K562 (cell line): ENCODE data around the gene FYB1. TPM values are rescaled to one million over a fixed set of nuclear protein-coding genes. Genes with fewer than 3 reads are reported as not detected.

ENCODE experiments used
- CBFB ChIP-seq: sonication (generic); formaldehyde crosslinking; IDR thresholded peaks from 2 replicates; pipeline ENCODE4 v1.4.0; 2020; ENCODE audit warnings: mild to moderate bottlenecking, missing genetic modification reagents
- CEBPG ChIP-seq, 3 experiments: fragments of 200-800 bp in 1 of 3; sonication (Bioruptor generic) in 1 of 3; sonication (generic) in 1 of 3; formaldehyde crosslinking in 1 of 3; IDR thresholded peaks in 2 of 3; conservative IDR thresholded peaks in 1 of 3; 2 replicates each; pipeline versions ENCODE4 v1.6.1 to v1.8.0; 2016 to 2022; ENCODE audit warnings: missing compliant biosample characterization in 2 of 3, missing genetic modification characterization in 2 of 3, mild to moderate bottlenecking in 1 of 3, missing genetic modification reagents in 1 of 3
- CREB3 ChIP-seq: fragments of 450-650 bp; conservative IDR thresholded peaks from 2 replicates; pipeline ENCODE4 v1.6.1; 2016; ENCODE audit warnings: missing genetic modification characterization, low read depth, mild to moderate bottlenecking, missing compliant biosample characterization, moderate library complexity
- FOXJ2 ChIP-seq: fragments of 200-800 bp; sonication (Bioruptor generic); IDR thresholded peaks from 2 replicates; pipeline ENCODE4 v1.6.1; 2016; ENCODE audit warnings: missing genetic modification characterization, missing compliant biosample characterization
- FOXK2 ChIP-seq, 2 experiments: fragments of 450-650 bp; IDR thresholded peaks in 1 of 2; conservative IDR thresholded peaks in 1 of 2; 2 replicates each; pipeline ENCODE4 v1.6.1; 2016; ENCODE audit warnings: low read depth in 2 of 2, mild to moderate bottlenecking in 1 of 2
- GATAD2B ChIP-seq: fragments of 450-650 bp; IDR thresholded peaks from 2 replicates; pipeline ENCODE4 v1.6.1; 2017; ENCODE audit warnings: mild to moderate bottlenecking, borderline replicate concordance
- HDAC2 ChIP-seq: fragments of 450-650 bp; IDR thresholded peaks from 2 replicates; pipeline ENCODE4 v1.6.1; 2016; ENCODE audit warnings: mild to moderate bottlenecking
- HDAC3 ChIP-seq: fragments of 450-650 bp; IDR thresholded peaks from 2 replicates; pipeline ENCODE4 v1.6.1; 2018; ENCODE audit warnings: borderline replicate concordance, mild to moderate bottlenecking, moderate library complexity; ENCODE audit not compliant: partially characterized antibody
- HMBOX1 ChIP-seq: sonication (generic); IDR thresholded peaks from 2 replicates; pipeline ENCODE4 v1.6.1; 2016
- JUN ChIP-seq, 2 experiments: sonication (generic) in 1 of 2; formaldehyde crosslinking in 1 of 2; IDR thresholded peaks; 2 replicates each; pipeline versions ENCODE4 v1.6.1 to v1.8.0; 2012 to 2022; ENCODE audit warnings: borderline replicate concordance in 2 of 2, mild to moderate bottlenecking in 2 of 2, improper control_type of control experiment in 1 of 2, low read depth in 1 of 2, low read length in 1 of 2, missing genetic modification reagents in 1 of 2
- KLF6 ChIP-seq: fragments of 250-450 bp; sonication (Bioruptor Pico); IDR thresholded peaks from 2 replicates; pipeline ENCODE4 v1.4.0; 2020; ENCODE audit warnings: mild to moderate bottlenecking, moderate library complexity, borderline replicate concordance
- MBD1 ChIP-seq: fragments of 250-450 bp; sonication (Bioruptor Pico); IDR thresholded peaks from 2 replicates; pipeline ENCODE4 v1.8.0; 2022; ENCODE audit warnings: inconsistent platforms
- MLLT1 ChIP-seq, 2 experiments: fragments of 450-650 bp; IDR thresholded peaks; 2 replicates each; pipeline ENCODE4 v1.6.1; 2016
- PKNOX1 ChIP-seq: fragments of 450-650 bp; IDR thresholded peaks from 2 replicates; pipeline ENCODE4 v1.6.1; 2016
- SIN3A ChIP-seq, 2 experiments: fragments of 150-350 bp in 1 of 2; IDR thresholded peaks; 2 replicates each; pipeline ENCODE4 v1.6.1; 2011 to 2016; ENCODE audit warnings: borderline replicate concordance in 2 of 2, low read depth in 2 of 2, low read length in 2 of 2, mild to moderate bottlenecking in 2 of 2, moderate library complexity in 2 of 2; ENCODE audit not compliant: control insufficient read depth in 1 of 2
- SMAD1 ChIP-seq: fragments of 150-350 bp; IDR thresholded peaks from 2 replicates; pipeline ENCODE4 v1.6.1; 2014; ENCODE audit warnings: low read length, low read depth; ENCODE audit not compliant: partially characterized antibody
- STAG1 ChIP-seq: sonication (generic); formaldehyde crosslinking; IDR thresholded peaks from 2 replicates; pipeline ENCODE4 v1.5.0; 2020; ENCODE audit warnings: missing genetic modification reagents, borderline replicate concordance
- polyA plus RNA-seq, 8 experiments: library from polyadenylated mRNA; depleted of rRNA in 4 of 8; stranded (reverse) in 5 of 8; unstranded in 3 of 8; fragments of >200 nt; fragmentation: Nextera tagmentation in 2 of 8; fragmentation: Illumina TruSeq in 1 of 8; extraction: Ambion mirVana in 2 of 8; extraction: Trizol in 1 of 8; gene quantifications; 2 replicates each; pipeline versions ENCODE4 v1.2.1 to v1.2.3, GENCODE V29; 2011 to 2014; ENCODE audit warnings: inconsistent platforms in 1 of 8, missing spikeins in 1 of 8
- total RNA-seq, 7 experiments: library from RNA; depleted of rRNA in 6 of 7; stranded (reverse); fragments of >200 nt in 6 of 7; fragmentation: Illumina TruSeq in 2 of 7; extraction: Trizol in 2 of 7; gene quantifications; 2 replicates each; pipeline versions ENCODE4 v1.2.1 to v1.2.3, GENCODE V29; 2011 to 2021; ENCODE audit warnings: low replicate concordance in 1 of 7

FYB1 gene
- total and polyA plus RNA-seq, 9 of the 15 experiments (the other 6 are each of a cell fraction or from before 2014, with no cell fraction given): 4.7 to 31.5 (median 9.7) TPM

GRCh38 chr5:39167141-39167971, 52.0 kb downstream of the FYB1 start (continued):
- peak in 1 of 2 experiments; percentile 11; a peak in 1 of 4 replicates for TF ChIP-seq MLLT1 (IDR thresholded peaks at IDR 0.05)
- TF ChIP-seq SMAD1: no peak
- no peak for TF ChIP-seq KLF6 (CRISPR knock-in tag)
- TF ChIP-seq CREB3 (tag): no peak
- no peak for TF ChIP-seq FOXJ2 (tag)
- TF ChIP-seq HMBOX1: no peak
- peak; percentile 62 for TF ChIP-seq HDAC3
- no peak for TF ChIP-seq CBFB (CRISPR knock-in tag)
- no peak for TF ChIP-seq STAG1 (CRISPR knock-in tag)
- peak; percentile 62 to 88 for TF ChIP-seq FOXK2 (conservative IDR thresholded peaks at IDR 0.05 in 1 of 2, IDR thresholded peaks at IDR 0.05 in 1 of 2; ENCODE audit: low read depth in 2 of 2)
- TF ChIP-seq MBD1 (CRISPR knock-in tag): no peak
- peak; percentile 57; the same call in 1 of the 2 replicates for TF ChIP-seq GATAD2B
- TF ChIP-seq SIN3A (IDR thresholded peaks at IDR 0.05; ENCODE audit: borderline replicate concordance in 2 of 2, control insufficient read depth in 1 of 2, low read depth in 2 of 2, low read length in 2 of 2): no peak
- no peak for TF ChIP-seq CEBPG (CRISPR knock-in tag; IDR thresholded peaks at IDR 0.05)
- no peak for TF ChIP-seq CEBPG (tag; conservative IDR thresholded peaks at IDR 0.05 in 1 of 2, IDR thresholded peaks at IDR 0.05 in 1 of 2)
- 0 out of 2 replicates have a peak, but pooled peaks have one; percentile 8 for TF ChIP-seq JUN (IDR thresholded peaks at IDR 0.05; ENCODE audit: borderline replicate concordance, low read depth, low read length)
- TF ChIP-seq JUN (CRISPR knock-in tag; IDR thresholded peaks at IDR 0.05; ENCODE audit: borderline replicate concordance): no peak
- TF ChIP-seq HDAC2: peak; percentile 86
- no peak for TF ChIP-seq PKNOX1
